Measurements from ENCODE around the gene TBXT.

Gene TBXT

GRCh38 chr6:166112580-166112979 lies 55.1 kb downstream of the TBXT start:
- no peak for DNase-seq (ENCODE audit: low read depth)

GRCh38 chr6:166109608-166110007 lies 58.0 kb downstream of the TBXT start:
- DNase-seq (ENCODE audit: low read depth) = no peak

Measured in activated T-cell treated with anti-CD3 and anti-CD28 coated beads for 48 hours (primary cell).